GM13976 (cell line): ENCODE measurements around the gene CDS2.

Experiments
- DNase-seq: peaks from one replicate; pipeline ENCODE4 v3.0.0; 2012; ENCODE audit warnings: low spot score
- in situ Hi-C: fragments of 300-500 bp; cut with MboI; formaldehyde crosslinking; loops from one replicate; pipeline ENCODE4 v1.12.0; 2022; ENCODE audit warnings: low sequenced_read_pairs, mixed read lengths, inconsistent platforms; ENCODE audit not compliant: unreplicated experiment
- TF ChIP-seq, protein P1 (sequence below): IDR thresholded peaks from 2 replicates; pipeline ENCODE4 v1.5.1; 2012; ENCODE audit warnings: borderline replicate concordance, mild to moderate bottlenecking; ENCODE audit not compliant: insufficient read depth; ENCODE audit errors: extremely low read depth, missing control alignments, control extremely low read depth

Gene CDS2

DNA sequence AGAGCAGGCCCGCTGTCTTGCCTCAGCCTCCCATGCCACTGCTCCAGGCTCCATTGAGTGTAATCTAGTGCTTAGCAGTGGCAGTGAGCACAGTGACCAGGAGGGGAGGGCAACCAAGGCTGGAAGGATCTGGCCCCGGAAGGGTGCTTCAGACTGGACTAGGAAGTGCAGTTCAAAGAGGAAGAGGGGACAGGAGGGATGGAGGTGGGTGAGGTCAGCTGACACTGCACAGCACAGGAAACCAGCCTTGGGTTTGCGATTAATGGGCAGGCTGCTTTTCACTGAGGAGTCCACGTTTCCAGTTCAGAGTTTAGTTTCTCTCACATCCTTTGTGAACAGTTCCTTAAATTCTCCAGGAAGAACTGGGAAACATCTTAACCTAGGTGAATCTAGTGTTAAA, 46.9 kb downstream of the CDS2 start:
- DNase-seq: no peak
- TF ChIP-seq, protein P1, sequence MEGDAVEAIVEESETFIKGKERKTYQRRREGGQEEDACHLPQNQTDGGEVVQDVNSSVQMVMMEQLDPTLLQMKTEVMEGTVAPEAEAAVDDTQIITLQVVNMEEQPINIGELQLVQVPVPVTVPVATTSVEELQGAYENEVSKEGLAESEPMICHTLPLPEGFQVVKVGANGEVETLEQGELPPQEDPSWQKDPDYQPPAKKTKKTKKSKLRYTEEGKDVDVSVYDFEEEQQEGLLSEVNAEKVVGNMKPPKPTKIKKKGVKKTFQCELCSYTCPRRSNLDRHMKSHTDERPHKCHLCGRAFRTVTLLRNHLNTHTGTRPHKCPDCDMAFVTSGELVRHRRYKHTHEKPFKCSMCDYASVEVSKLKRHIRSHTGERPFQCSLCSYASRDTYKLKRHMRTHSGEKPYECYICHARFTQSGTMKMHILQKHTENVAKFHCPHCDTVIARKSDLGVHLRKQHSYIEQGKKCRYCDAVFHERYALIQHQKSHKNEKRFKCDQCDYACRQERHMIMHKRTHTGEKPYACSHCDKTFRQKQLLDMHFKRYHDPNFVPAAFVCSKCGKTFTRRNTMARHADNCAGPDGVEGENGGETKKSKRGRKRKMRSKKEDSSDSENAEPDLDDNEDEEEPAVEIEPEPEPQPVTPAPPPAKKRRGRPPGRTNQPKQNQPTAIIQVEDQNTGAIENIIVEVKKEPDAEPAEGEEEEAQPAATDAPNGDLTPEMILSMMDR: no peak
- in situ Hi-C loops: no loop called here

DNA sequence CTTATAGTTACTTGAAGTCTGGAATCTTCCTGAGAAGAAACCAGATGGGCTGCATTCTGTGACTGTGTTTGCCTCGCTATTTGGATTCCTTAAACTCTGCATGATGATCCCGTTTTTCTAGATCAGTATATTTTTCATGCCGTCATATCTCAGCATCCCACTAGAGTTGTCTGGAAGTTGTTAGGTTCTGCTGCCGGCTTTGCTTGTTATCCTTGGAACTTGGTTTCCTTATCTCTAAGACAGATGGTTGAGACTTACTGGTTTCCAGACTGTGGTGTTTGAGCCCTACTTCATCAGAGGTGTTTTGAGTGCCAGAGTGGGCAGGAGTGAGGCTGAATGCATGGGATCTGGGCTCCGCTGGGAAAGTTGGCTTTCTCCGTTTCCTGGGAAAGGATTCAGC, 50.3 kb downstream of the CDS2 start:
- in situ Hi-C loops: no loop called here
- TF ChIP-seq, protein P1: no peak

DNA sequence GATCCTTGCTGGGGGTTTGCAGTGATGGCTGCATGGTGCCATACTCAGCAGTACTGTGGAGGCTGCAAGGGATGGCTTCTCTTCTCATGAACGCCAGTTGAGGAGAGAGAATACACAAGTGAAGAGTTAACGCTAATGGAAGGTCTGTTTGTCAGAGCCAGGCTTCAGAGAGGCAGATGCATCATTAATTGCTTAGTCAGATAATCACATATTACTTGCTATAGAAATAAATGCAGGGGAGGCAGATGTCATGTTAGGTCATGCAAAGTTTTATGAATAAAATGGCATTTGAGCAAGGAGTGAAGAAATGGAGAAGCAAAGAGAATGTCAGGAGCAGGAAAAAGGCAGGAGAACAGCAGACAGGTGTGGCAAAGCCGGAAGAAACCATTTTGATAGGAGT, 51.2 kb downstream of the CDS2 start:
- in situ Hi-C loops: no loop called here
- DNase-seq: no peak
- TF ChIP-seq, protein P1: no peak

More for the DNA sequence above, 50.3 kb downstream of the CDS2 start:
- DNase-seq: no peak

DNA sequence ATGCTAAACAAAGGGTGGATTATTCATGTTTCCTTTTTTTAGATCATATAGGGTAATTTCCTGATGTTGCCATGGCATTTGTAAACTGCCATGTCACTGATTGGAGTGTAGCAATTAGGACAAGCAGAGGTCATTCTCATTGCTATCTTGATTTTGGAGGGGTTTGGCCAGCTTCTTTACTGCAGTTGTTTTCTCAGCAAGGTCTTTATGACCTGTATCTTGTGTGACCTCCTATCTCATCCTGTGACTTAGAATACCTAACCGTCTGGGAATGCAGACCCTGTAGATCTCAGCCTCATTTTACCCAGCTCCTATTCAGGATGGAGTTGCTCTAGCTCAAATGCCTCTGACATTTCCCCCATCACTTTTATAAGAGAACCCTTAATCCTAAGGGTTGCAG, 53.6 kb downstream of the CDS2 start:
- DNase-seq: no peak
- in situ Hi-C loops: no loop called here
- TF ChIP-seq, protein P1: no peak

DNA sequence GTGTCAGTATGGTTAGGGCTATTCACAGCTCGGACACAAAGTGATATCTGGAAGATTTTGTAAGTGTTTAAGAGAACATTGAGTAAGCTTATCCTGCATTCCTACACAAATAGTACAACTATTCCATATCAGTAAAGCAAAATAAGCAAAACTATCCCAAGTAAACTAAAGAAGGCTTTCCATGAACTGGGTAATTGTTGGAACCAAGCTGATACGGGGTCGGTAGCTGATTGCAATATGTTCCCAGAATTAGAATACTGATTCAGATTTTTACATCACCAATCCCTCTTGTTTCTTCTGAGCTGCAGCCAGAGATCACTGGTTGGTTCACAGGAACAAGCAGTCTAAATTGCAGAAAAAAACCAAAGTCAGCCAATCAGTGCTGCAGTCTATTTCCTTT, 54.1 kb downstream of the CDS2 start:
- no peak for DNase-seq
- TF ChIP-seq, protein P1: no peak
- in situ Hi-C loops: no loop called here

DNA sequence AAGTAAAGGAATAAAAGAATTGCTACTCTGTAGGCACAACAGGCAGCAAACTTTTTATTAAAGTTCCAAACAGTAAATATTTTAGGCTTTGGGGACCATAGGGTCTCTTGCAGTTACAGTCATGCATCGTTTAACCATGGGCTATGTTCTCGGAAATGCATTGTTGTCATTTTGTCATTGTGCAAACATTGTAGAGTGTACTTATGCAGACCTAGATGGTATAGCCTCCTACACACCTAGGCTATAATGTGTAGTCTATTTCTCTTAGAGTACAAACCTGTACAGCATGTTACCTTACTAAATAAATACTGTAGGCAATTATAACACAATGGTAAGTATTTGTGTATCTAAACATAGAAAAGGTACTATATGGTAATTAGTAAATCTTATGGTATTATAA, 54.7 kb downstream of the CDS2 start:
- no peak for DNase-seq
- TF ChIP-seq, protein P1: no peak
- in situ Hi-C loops: no loop called here

DNA sequence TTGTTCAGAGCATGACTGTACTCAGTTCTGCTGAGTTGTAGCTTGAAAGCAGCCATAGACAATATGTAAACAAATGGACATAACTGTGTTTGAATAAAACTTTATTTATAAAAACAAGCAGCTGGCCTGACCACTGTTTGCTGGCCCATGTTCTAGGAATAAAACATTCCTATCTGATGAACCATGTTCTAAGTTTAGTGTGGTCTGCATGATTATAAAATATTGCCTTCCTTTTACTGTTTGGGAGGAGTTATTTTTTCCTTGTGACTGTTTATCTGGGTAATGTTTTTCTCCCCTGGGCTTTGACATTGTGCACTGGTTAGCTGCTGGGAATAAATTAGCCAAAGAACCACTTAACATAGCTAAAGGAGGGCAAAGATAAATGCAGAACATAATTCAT, 55.1 kb downstream of the CDS2 start:
- no peak for DNase-seq
- in situ Hi-C loops: no loop called here
- TF ChIP-seq, protein P1: no peak
